Activated CD8-positive, alpha-beta T cell treated with anti-CD3 and anti-CD28 coated beads, Interleukin-2, amount 10 ng/mL, durations not matched to agents 7 days and 5 days (primary cell): ENCODE results near the gene CDKN2B-AS1. TPM values are rescaled to one million over a fixed set of nuclear protein-coding genes. Genes with fewer than 3 reads are reported as not detected.

ENCODE experiments used
- ATAC-seq: fragments of 150-1000 bp; cut with Tn5 transposase; one replicate; pipeline ENCODE4 v1.10.0; 2021; ENCODE audit warnings: moderate library complexity
- CTCF ChIA-PET: fragments of 350-600 bp; sonication (Branson Sonifier 250); formaldehyde crosslinking; loops from one replicate; lab custom pipeline; 2021; ENCODE audit warnings: antibody characterized with exemption; lab: Charles Lee
- POLR2A ChIA-PET: fragments of 350-600 bp; sonication (Branson Sonifier 250); formaldehyde crosslinking; loops from one replicate; lab custom pipeline; 2021; ENCODE audit warnings: antibody characterized with exemption; lab: Charles Lee
- DNase-seq: peaks from one replicate; pipeline ENCODE4 v3.0.0-alpha.2; 2020
- H3K27ac Mint-ChIP-seq: one replicate; pipeline ENCODE4 v1.8.0; 2021; ENCODE audit warnings: mild to moderate bottlenecking, mixed read lengths
- H3K27me3 Mint-ChIP-seq: one replicate; pipeline ENCODE4 v1.8.0; 2021; ENCODE audit warnings: low read depth, mixed read lengths
- H3K36me3 Mint-ChIP-seq: one replicate; pipeline ENCODE4 v1.8.0; 2021; ENCODE audit warnings: low read depth, mixed read lengths
- H3K4me1 Mint-ChIP-seq: one replicate; pipeline ENCODE4 v1.8.0; 2021; ENCODE audit warnings: low read depth, mixed read lengths
- H3K4me3 Mint-ChIP-seq: one replicate; pipeline ENCODE4 v1.8.0; 2021; ENCODE audit warnings: mild to moderate bottlenecking, mixed read lengths
- H3K9me3 Mint-ChIP-seq: one replicate; pipeline ENCODE4 v1.8.0; 2022; ENCODE audit warnings: mixed read lengths; ENCODE audit not compliant: insufficient read depth
- total RNA-seq, 2 experiments: library from RNA; stranded (reverse); gene quantifications; one replicate each; pipeline ENCODE4 v1.2.3, GENCODE V29; 2021

CDKN2B-AS1 gene
- total RNA-seq, 2 experiments from 2014 or later: 6.4 to 6.9 TPM

- Mint-ChIP-seq H3K27me3 (peaks cover 21% of the 10 kb centered on the region), H3K9me3 (no peaks in the 10 kb centered on the region), H3K4me1 (peaks cover 29% of the 10 kb centered on the region), H3K36me3 (peaks cover 36% of the 10 kb centered on the region), H3K27ac (peak overlapping the region; percentile 97), H3K4me3 (peak overlapping the region; percentile 94)
- ChIA-PET CTCF (interaction anchor here (1.4 to 5.4 kb wide), 6 partner anchors 12 to 182 kb away, joined by 3 to 40 read pairs (median 4); partner anchors contain the start of gene CDKN2B), POLR2A (interaction anchor here (1.2 to 2.2 kb wide), 2 partner anchors 44 to 84 kb away, joined by 8 to 9 read pairs; no protein-coding TSS in a partner anchor)
- ATAC-seq (peak; percentile 11), DNase-seq (peak; percentile 45)
Measured at GRCh38 chr9:21995666-21996398, 1.2 kb downstream of the CDKN2B-AS1 start.

- peaks cover 26% of the 10 kb centered on the region for H3K27me3 Mint-ChIP-seq
- CTCF ChIA-PET: interaction anchor here (1.5 to 5.4 kb wide), 3 partner anchors 12 to 183 kb away, joined by 4 to 28 read pairs (median 4); partner anchors contain the start of gene CDKN2B
- no peak for DNase-seq
- peaks cover 31% of the 10 kb centered on the region for H3K36me3 Mint-ChIP-seq
- peaks cover 26% of the 10 kb centered on the region for H3K4me1 Mint-ChIP-seq
- peak overlapping the region; percentile 94 for H3K4me3 Mint-ChIP-seq
- H3K27ac Mint-ChIP-seq: peak overlapping the region; percentile 7
- no peak for ATAC-seq
- no peaks in the 10 kb centered on the region for H3K9me3 Mint-ChIP-seq
- POLR2A ChIA-PET: no interaction called here
Measured at GRCh38 chr9:21996438-21996837, 1.8 kb downstream of the CDKN2B-AS1 start.

DNA sequence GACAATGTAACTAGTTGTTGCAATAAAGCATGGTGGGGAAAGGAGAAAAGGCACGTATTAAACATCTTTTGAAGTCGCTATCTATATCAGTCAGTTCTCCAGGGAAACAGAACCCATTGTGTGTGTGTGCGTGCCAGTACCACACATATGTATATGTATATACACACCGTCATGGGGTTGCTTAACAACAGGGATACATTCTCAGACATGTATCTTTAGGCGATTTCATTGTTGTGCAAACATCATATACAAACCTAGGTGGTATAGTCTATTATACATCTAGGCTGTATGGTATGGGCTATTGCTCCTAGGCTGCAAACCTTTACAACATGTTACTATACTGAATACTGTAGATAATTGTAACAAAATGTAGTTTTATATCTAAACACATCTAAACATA is 2.3 kb downstream of the CDKN2B-AS1 start:
- Mint-ChIP-seq H3K4me1 (peaks cover 24% of the 10 kb centered on the region), H3K4me3 (peak overlapping the region; percentile 94), H3K27ac (no peak overlapping the region), H3K27me3 (peaks cover 30% of the 10 kb centered on the region), H3K9me3 (no peaks in the 10 kb centered on the region), H3K36me3 (peaks cover 29% of the 10 kb centered on the region)
- ATAC-seq (no peak), DNase-seq (no peak)
- ChIA-PET POLR2A (no interaction called here), CTCF (interaction anchor here (1.3 to 5.4 kb wide), 4 partner anchors 11 to 184 kb away, joined by 4 to 28 read pairs (median 4); partner anchors contain the start of gene CDKN2B)

- Mint-ChIP-seq H3K4me3 (no peak overlapping the region), H3K9me3 (no peaks in the 10 kb centered on the region), H3K27ac (no peak overlapping the region), H3K36me3 (peaks cover 29% of the 10 kb centered on the region), H3K4me1 (peaks cover 24% of the 10 kb centered on the region), H3K27me3 (peaks cover 32% of the 10 kb centered on the region)
- ChIA-PET CTCF (interaction anchor here (0.7 to 5.4 kb wide), 3 partner anchors 11 to 123 kb away, joined by 3 to 28 read pairs (median 5); partner anchors contain the start of gene CDKN2B), POLR2A (no interaction called here)
- DNase-seq (no peak), ATAC-seq (no peak)
Measured at GRCh38 chr9:21997480-21997879, 2.9 kb downstream of the CDKN2B-AS1 start.

DNA sequence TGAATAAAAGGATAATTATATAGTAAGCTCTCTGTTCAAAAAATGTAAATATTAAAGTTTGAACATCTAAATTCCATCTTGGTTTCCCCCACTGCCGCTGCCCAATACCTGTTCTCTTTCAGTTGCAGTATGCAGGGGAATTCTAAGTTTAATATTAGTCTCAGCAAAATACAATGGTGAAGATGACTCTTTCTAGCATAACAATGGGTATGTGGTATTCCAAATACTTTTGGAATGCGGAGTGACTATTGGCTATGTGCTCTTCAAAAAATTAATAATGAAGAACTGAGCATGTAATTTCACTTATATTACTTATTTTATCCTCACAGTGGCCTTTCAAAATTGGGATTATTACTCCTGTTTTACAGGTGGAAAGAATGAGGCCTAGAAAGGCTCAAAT is 3.4 kb downstream of the CDKN2B-AS1 start:
- Mint-ChIP-seq H3K27ac (no peak overlapping the region), H3K4me3 (no peak overlapping the region), H3K9me3 (no peaks in the 10 kb centered on the region), H3K36me3 (peaks cover 28% of the 10 kb centered on the region), H3K27me3 (peaks cover 32% of the 10 kb centered on the region), H3K4me1 (peaks cover 23% of the 10 kb centered on the region)
- ChIA-PET POLR2A (no interaction called here), CTCF (interaction anchor here (0.7 to 5.4 kb wide), 3 partner anchors 10 to 122 kb away, joined by 3 to 28 read pairs (median 5); partner anchors contain the start of gene CDKN2B)
- no peak for DNase-seq
- ATAC-seq: no peak

DNA sequence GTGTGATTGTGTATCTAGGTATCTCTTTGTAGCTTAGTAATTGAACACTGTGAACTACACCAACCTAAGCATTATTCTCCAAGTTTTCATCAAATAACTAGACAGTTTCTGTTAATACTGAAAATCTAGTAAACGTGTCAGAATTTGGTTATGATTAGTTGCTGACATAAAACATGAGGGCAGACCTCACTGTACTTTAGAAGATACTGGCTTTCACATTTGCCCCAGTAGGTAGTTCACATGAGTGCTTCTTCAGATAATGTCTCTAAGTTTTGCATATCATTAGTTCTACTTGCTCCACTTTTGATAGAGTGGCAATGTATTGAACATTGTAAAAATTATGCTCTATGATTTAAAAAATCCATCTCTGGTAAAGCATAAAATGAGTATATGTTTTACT is 7.4 kb downstream of the CDKN2B-AS1 start:
- peaks cover 22% of the 10 kb centered on the region for H3K4me1 Mint-ChIP-seq

GRCh38 chr9:22005021-22005701 is 10.6 kb downstream of the CDKN2B-AS1 start:
- H3K4me3 Mint-ChIP-seq: peak overlapping the region; percentile 12
- CTCF ChIA-PET: no interaction called here
- peak; percentile 41 for DNase-seq

More for the DNA sequence above, 7.4 kb downstream of the CDKN2B-AS1 start:
- no peak overlapping the region for H3K4me3 Mint-ChIP-seq
- DNase-seq (no peak), ATAC-seq (no peak)
- H3K9me3 Mint-ChIP-seq: no peaks in the 10 kb centered on the region
- no peak overlapping the region for H3K27ac Mint-ChIP-seq
- H3K27me3 Mint-ChIP-seq: peaks cover 59% of the 10 kb centered on the region
- POLR2A ChIA-PET: interaction anchor here (1.5 kb wide), 1 partner anchor 199 kb away, joined by 3 read pairs; no protein-coding TSS in a partner anchor
- H3K36me3 Mint-ChIP-seq: peaks cover 25% of the 10 kb centered on the region
- CTCF ChIA-PET: interaction anchor here (0.9 kb wide), 1 partner anchor 189 kb away, joined by 6 read pairs; no protein-coding TSS in a partner anchor

DNA sequence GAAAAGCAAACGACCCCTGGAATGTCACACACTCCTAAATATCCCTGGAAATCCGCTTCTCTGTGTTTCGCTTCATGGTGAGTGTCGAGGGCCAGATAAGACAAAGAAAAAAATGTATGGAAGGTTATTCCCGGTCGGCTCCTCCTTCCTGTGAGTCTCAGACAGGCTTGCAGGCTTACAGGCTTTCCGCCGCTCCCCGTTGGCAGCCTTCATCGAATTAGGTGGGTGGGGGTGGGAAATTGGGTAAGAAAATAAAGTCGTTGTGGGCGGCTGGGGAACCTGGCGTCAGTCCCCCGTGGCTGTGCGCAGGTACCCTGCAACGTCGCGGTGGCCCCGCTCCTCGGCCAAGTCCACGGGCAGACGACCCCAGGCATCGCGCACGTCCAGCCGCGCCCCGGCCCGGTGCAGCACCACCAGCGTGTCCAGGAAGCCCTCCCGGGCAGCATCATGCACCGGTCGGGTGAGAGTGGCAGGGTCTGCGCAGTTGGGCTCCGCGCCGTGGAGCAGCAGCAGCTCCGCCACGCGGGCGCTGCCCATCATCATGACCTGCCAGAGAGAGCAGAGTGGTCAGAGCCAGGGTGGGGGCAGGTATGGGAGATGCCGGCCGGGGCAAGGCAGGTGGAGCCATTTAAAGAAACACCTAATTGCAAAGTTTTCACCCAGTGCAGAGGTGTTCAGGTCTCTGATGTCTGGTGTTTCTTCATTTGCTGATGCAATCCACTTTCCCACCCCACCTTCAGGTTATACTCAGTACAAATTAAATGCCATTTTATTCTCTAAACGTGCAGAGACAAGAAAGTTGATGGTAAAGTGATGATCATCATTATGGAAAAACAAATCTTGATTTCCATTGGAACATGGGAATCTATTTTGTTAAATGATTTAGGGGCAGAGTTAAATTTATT is 11.4 kb downstream of the CDKN2B-AS1 start:
- peaks cover 18% of the 10 kb centered on the region for H3K36me3 Mint-ChIP-seq
- no peaks in the 10 kb centered on the region for H3K9me3 Mint-ChIP-seq
- POLR2A ChIA-PET: no interaction called here
- H3K27ac Mint-ChIP-seq: no peak overlapping the region
- peaks cover 62% of the 10 kb centered on the region for H3K27me3 Mint-ChIP-seq
- DNase-seq: no peak
- peaks cover 37% of the 10 kb centered on the region for H3K4me1 Mint-ChIP-seq
- CTCF ChIA-PET: interaction anchor here (3.6 to 5.7 kb wide), 2 partner anchors 32 to 194 kb away, joined by 87 to 95 read pairs; no protein-coding TSS in a partner anchor
- ATAC-seq: no peak
- H3K4me3 Mint-ChIP-seq: peak overlapping the region; percentile 25

More at GRCh38 chr9:22005021-22005701, 10.6 kb downstream of the CDKN2B-AS1 start:
- no peak overlapping the region for H3K27ac Mint-ChIP-seq
- H3K4me1 Mint-ChIP-seq: peaks cover 34% of the 10 kb centered on the region
- POLR2A ChIA-PET: no interaction called here
- ATAC-seq: no peak
- peaks cover 18% of the 10 kb centered on the region for H3K36me3 Mint-ChIP-seq
- peaks cover 57% of the 10 kb centered on the region for H3K27me3 Mint-ChIP-seq
- no peaks in the 10 kb centered on the region for H3K9me3 Mint-ChIP-seq

DNA sequence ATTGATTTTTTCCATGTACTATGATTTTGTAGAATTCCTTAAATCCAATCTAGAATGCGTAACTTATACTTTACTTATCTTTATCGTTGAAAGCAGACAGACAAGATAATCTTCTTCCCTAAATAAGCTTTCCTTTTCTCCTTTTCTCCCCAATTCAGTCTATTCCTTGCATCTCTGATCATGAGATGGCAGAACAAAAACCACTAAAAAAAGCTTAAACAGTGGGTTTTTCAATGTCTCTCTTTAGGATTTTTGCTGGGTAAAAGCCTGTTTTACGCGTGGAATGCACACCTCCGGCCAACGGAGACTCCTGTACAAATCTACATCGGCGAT is 13.8 kb downstream of the CDKN2B-AS1 start:
- POLR2A ChIA-PET: no interaction called here
- no peak for ATAC-seq
- Mint-ChIP-seq H3K4me3 (peak overlapping the region; percentile 82), H3K36me3 (peaks cover 29% of the 10 kb centered on the region), H3K4me1 (peaks cover 37% of the 10 kb centered on the region), H3K9me3 (no peaks in the 10 kb centered on the region), H3K27me3 (peaks cover 60% of the 10 kb centered on the region), H3K27ac (no peak overlapping the region)
- CTCF ChIA-PET: interaction anchor here (0.6 to 5.7 kb wide), 57 partner anchors 10 to 238 kb away, joined by 3 to 95 read pairs (median 4); partner anchors contain the start of genes CDKN2A and CDKN2B-AS1
- no peak for DNase-seq

- Mint-ChIP-seq H3K27ac (no peak within 1 kb of the TSS), H3K27me3 (peaks cover 56% of the 10 kb centered on the region), H3K9me3 (no peaks in the 10 kb centered on the region), H3K36me3 (peaks cover 26% of the 10 kb centered on the region), H3K4me1 (peaks cover 37% of the 10 kb centered on the region), H3K4me3 (peak within 1 kb of the TSS; percentile 82)
- POLR2A ChIA-PET: no interaction called here
- CTCF ChIA-PET: interaction anchor here (0.6 to 5.7 kb wide), 59 partner anchors 10 to 784 kb away, joined by 3 to 95 read pairs (median 4); partner anchors contain the start of genes CDKN2A and CDKN2B-AS1
- DNase-seq: peak; percentile 76
- peak; percentile 84 for ATAC-seq
Measured at GRCh38 chr9:22008717-22009505, 14.3 kb downstream of the CDKN2B-AS1 start, which contains the start of gene CDKN2B. TSS of gene CDKN2B (minus strand) at chr9:22009305. CDS start at chr9:22008953, 352 bp downstream.
